Activated T-cell treated with anti-CD3 and anti-CD28 coated beads, Interleukin-2, amount 50 U/mL, for 1 hour (primary cell): ENCODE measurements around the gene FTSJ3.

Experiments
- DNase-seq: peaks from one replicate; pipeline ENCODE4 v3.0.0-alpha.2; 2020

FTSJ3 gene

DNA sequence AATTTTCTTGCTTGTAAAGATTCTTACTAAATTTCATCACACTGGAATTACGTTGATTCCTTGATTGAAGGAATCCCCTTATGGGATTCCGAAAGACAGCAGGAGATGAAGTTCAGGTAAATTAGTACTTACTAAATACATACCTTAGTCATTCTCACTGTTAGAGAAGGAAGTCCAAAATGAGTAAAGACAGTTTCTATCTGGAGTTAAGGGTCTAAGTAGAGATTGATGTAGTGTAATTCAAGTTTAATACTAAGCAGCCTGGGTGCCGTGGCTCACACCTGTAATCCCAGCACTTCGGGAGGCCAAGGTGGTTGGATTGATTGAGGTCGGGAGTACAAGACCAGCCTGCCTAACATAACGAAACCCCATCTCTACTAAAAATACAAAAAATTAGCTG lies 43.9 kb downstream of the FTSJ3 start:
- DNase-seq: no peak

DNA sequence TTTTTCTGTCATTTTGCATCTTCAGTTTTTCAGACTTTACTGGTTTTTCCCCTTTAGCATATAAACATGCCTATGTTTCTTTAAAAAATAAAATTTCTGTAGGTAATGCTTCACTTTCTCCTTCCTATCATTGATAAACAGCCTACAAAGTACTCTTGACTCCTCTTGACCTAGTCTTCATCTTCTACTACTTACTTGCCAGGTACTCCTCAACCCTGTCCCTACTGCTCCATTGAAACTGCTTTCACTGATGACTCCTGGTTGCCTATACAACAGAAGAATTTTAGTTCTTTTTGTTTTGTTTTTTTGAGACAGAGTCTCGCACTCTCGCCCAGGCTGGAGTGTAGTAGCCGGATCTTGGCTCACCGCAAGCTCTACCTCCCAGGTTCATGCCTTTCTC lies 46.5 kb downstream of the FTSJ3 start:
- DNase-seq: no peak

DNA sequence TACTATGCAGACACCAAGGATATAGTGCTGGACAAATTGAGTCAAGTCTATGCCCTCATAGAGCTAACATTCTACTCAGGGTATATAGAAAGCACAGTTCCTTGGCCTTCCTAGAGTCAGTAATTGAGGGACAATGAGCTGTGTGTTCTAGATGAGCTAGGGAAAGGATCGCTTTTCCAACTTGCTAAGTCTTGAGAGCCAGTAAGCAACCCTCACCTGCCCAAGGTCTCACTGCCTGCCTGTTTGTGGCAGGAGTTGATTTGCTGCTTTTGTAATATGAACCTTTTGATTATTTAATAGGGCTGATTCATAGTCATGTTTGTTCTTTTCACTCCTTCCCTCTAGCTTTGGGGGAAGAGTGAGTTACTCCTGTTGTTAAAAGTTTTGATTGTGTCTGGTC lies 47.0 kb downstream of the FTSJ3 start:
- no peak for DNase-seq

DNA sequence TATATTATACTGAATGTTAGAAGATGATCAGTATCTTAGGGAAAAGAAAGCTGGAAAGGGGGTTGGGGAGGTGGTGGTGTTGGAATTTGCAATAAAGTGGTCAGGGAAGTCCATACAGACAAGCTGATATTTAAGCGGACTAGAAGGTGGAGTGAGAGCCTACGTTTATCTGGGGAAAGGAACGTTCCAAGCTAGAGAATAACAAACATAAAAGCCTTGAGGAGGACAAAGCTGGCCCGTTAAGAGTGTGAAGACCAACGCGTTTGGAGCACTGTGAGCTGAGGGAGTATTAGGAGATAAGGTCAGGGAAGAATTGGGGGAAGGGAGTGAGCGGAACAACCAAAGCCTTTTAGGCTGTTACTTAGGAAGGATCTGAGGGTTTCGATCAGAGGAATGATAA lies 52.0 kb downstream of the FTSJ3 start:
- DNase-seq: no peak

DNA sequence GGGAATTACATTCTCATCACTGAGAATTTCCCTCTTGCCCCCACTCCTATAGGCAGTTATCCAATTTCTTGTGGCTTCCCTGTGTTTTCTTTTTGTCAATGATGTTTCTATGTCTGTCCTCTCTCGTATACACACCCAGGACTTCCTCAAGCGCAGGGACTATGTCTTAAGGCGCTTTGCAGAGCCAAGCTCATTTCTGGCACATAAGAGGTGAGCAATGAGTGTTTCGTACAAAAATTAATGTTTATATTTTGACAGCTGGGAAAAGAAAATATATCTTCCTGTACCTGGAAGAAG lies 52.5 kb downstream of the FTSJ3 start:
- no peak for DNase-seq

DNA sequence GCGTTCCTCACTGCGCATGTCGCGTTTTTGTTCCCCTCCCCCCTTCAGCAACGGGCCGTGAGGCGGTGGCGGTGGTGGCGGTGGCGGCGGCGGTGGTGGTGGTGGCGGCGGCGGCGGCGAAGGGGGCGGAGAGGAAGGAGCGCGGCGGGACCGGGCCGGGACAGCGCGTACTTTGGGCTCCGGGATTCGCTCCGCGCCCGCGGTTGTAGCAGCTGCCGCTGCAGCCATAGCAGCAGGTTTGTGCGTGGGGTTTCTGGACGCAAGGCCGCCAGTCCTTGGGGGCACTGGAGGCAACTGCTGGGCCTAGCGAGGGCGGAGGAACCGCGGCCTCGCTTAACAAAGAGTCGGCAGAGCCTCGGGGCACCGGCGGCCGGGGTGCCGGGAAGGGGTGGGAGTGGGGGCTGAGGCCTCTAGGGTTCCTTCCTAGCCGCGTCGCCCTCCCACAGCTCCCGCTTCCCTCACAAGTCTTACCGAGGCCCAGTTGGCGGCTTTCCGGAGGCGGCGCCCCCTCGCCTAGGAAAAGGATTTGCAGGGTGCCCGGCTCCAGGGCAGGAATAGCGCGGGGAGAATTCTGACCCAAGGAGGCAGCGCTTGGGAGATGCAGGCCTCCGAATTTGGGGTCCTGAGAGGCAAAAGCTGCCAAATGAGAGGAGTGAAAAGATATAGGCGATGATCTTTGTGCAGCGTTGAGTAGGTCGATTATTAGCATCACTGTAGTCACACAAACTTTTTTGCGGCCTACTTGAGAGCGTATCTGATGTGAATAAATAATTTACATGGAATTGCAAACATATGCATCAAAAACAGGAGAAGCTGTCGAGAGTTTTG lies 53.1 kb downstream of the FTSJ3 start, which contains the start of gene DDX42:
TSS of gene DDX42 (plus strand) at position 30 of the 828 bp plus-strand sequence. CDS start 12,880 bp downstream, outside the sequence.
- DNase-seq: no peak

DNA sequence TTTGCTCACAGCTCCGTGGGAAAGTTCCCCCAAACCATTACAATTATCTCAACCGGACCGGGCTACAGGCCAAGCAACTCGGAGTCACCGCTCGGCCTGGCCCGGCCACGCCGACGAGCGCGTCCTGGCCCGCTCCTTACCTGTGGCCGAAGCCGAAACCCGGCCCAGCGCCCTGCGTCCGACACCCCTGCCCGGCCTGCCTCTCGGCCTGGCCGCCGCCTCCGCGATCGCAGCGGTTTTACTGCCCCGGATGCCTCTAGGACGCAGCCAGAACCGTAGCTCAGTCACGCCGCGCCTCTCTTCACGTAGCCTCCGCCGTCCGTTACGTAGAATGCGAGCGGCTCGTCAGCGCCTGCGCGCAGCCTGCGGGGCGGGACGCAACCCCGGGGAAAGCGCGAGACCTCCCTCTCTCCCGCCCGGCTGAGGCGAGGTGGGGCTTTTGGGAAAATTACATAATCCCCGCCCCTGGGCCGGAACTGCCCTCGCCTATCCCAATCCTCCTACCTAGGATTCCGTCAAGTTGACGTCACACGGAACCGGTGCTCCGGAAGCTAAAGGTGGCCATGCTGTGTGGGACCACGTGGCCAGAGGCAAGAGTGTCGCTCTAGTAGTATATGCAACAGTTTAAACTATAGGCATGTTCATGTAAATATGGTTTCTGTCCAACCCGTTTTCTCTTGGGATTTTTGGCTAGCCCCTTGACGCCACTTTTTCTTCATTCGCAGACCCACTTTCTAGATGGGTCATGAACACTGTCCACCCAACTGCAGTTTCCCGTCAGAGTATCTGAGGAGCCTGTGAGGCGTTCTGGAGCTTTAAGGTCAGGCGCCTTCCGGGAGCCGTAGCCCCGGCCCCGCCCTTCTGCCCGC lies 54.0 kb downstream of the FTSJ3 start, which contains the start of gene CCDC47:
TSS of gene CCDC47 (minus strand) at position 326 of the 869 bp plus-strand sequence. CDS start 7,422 bp downstream, outside the sequence.
- DNase-seq: peak; percentile 98

DNA sequence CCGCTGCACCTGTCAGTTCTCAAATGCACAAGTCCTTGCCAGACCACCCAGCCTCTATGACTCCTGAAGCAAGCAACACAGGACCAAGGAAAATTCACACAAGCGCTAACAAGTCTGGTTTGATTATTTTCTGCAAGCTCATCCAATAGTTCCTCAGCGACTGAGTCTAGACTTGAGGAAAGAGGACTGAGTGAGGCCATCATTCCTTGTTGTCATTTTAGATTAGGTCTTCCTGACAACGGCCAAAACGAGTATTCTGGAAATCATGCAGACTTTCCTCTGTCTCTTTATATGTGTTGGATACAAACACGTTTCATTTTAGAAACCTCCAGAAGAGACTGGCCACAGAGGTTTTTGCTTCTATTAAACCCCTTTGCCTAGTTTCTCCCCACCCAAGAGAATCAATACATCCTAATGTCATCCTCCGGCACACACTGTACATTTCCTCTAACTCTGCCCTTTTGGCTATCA lies 54.6 kb downstream of the FTSJ3 start:
- no peak for DNase-seq
